Spleen (tissue), 11 donors: ENCODE measurements around the gene METTL14. TPM values are rescaled to one million over a fixed set of nuclear protein-coding genes. Genes with fewer than 3 reads are reported as not detected.
A peak's percentile ranks its signal among the peaks of the same experiment; 100 is the strongest.

Experiments used
- DNase-seq: peaks from one replicate; pipeline ENCODE4 v3.0.0-alpha.2; 2020
- H3K27ac ChIP-seq, 8 donors: fragments of 200-600 bp; sonication (generic) in 7 of 8; 1 replicate in 4 of 8; 2 replicates in 4 of 8; pipeline versions ENCODE4 v1.5.0 to v1.8.0; 2016 to 2021; ENCODE audit warnings: inconsistent platforms in 4 of 8, mild to moderate bottlenecking in 4 of 8, moderate library complexity in 1 of 8
- H3K27me3 ChIP-seq, 7 donors: fragments of 200-600 bp; sonication (generic) in 6 of 7; replicated peaks in 1 of 7; 1 replicate in 4 of 7; 2 replicates in 3 of 7; pipeline versions ENCODE4 v1.5.0 to v1.8.0; 2016 to 2021; ENCODE audit warnings: inconsistent platforms in 3 of 7, mild to moderate bottlenecking in 1 of 7
- H3K36me3 ChIP-seq, 6 donors: fragments of 200-600 bp; sonication (generic) in 5 of 6; 1 replicate in 4 of 6; 2 replicates in 2 of 6; pipeline versions ENCODE4 v1.5.0 to v1.8.0; 2016 to 2021; ENCODE audit warnings: inconsistent platforms in 2 of 6
- H3K4me1 ChIP-seq, 6 donors: fragments of 200-600 bp; sonication (generic) in 5 of 6; 1 replicate in 3 of 6; 2 replicates in 3 of 6; pipeline versions ENCODE4 v1.5.0 to v1.8.0; 2016 to 2021; ENCODE audit warnings: inconsistent platforms in 3 of 6
- H3K4me3 ChIP-seq, 8 donors: fragments of 200-600 bp; sonication (generic) in 7 of 8; 1 replicate in 4 of 8; 2 replicates in 4 of 8; pipeline versions ENCODE4 v1.5.0 to v1.8.0; 2016 to 2021; ENCODE audit warnings: inconsistent platforms in 4 of 8, mild to moderate bottlenecking in 4 of 8, moderate library complexity in 2 of 8
- H3K9me3 ChIP-seq, 8 donors: fragments of 200-600 bp; sonication (generic) in 7 of 8; 1 replicate in 4 of 8; 2 replicates in 4 of 8; pipeline versions ENCODE4 v1.5.0 to v1.8.0; 2016 to 2021; ENCODE audit warnings: inconsistent platforms in 4 of 8
- POLR2A ChIP-seq, 3 donors: fragments of 450-650 bp; IDR thresholded peaks; one replicate each; pipeline ENCODE4 v1.5.1; 2017; ENCODE audit warnings: antibody characterized with exemption in 3 of 3, mild to moderate bottlenecking in 1 of 3
- POLR2AphosphoS5 ChIP-seq, 3 donors: sonication (generic); formaldehyde crosslinking; IDR thresholded peaks; one replicate each; pipeline ENCODE4 v1.5.1; 2017; ENCODE audit warnings: antibody characterized with exemption in 3 of 3
- WGBS, 5 donors: extraction: QIAGEN DNeasy Blood & Tissue Kit in 3 of 5; methylation state at CpG; one replicate each; pipeline versions ENCODE4 v1.1.5 to v1.1.7; 2013 to 2018; 5-methylcytosine and 5-hydroxymethylcytosine counted together
- intact Hi-C: fragments of 100-400 bp; cut with DNase I; formaldehyde crosslinking; loops from one replicate; pipeline ENCODE4 v1.15.0; 2023; ENCODE audit warnings: low total_unique reads
- polyA plus RNA-seq, 3 donors: library from polyadenylated mRNA; stranded (reverse); fragments of 200-250 nt; gene quantifications; one replicate each; pipeline ENCODE4 v1.2.1, GENCODE V29; 2013
- total RNA-seq, 7 donors: library from RNA; depleted of rRNA in 3 of 7; stranded (reverse); fragments of >200 nt in 3 of 7; fragmentation: NEBNext Ultra II Directional in 4 of 7; extraction: Animal tissue kit (Norgen Biotek cat#: 25700) in 4 of 7; gene quantifications; one replicate each; pipeline versions ENCODE4 v1.1.0 to v1.2.1, GENCODE V29; 2016 to 2021
- TF ChIP-seq, protein P1 (sequence below), 11 experiments: fragments of 200-600 bp in 7 of 11; fragments of 450-650 bp in 4 of 11; sonication (generic) in 4 of 11; IDR thresholded peaks in 8 of 11; conservative IDR thresholded peaks in 3 of 11; 1 replicate in 7 of 11; 2 replicates in 4 of 11; pipeline versions ENCODE4 v1.4.0 to v1.8.0; 2016 to 2021; ENCODE audit warnings: antibody characterized with exemption in 11 of 11, inconsistent platforms in 4 of 11, mild to moderate bottlenecking in 1 of 11
- donor health status: healthy with polysubstance abuse.
- donor health status: DM: no; HTN: no; CAD: no; lungs with moderate emphysema.
- donor health status: DM: no; HTN: no; CAD: no.
- donor health status: Bipolar disorder and iron deficiency.
- donor health status: healthy.
- donor health status: DM: no; HTN: no; CAD: no.
- donor health status: DM: yes; HTN: yes; CAD: no.

The METTL14 gene
- total and polyA plus RNA-seq, 10 donors = 7.1 to 48.3 (median 35.2) TPM

DNA sequence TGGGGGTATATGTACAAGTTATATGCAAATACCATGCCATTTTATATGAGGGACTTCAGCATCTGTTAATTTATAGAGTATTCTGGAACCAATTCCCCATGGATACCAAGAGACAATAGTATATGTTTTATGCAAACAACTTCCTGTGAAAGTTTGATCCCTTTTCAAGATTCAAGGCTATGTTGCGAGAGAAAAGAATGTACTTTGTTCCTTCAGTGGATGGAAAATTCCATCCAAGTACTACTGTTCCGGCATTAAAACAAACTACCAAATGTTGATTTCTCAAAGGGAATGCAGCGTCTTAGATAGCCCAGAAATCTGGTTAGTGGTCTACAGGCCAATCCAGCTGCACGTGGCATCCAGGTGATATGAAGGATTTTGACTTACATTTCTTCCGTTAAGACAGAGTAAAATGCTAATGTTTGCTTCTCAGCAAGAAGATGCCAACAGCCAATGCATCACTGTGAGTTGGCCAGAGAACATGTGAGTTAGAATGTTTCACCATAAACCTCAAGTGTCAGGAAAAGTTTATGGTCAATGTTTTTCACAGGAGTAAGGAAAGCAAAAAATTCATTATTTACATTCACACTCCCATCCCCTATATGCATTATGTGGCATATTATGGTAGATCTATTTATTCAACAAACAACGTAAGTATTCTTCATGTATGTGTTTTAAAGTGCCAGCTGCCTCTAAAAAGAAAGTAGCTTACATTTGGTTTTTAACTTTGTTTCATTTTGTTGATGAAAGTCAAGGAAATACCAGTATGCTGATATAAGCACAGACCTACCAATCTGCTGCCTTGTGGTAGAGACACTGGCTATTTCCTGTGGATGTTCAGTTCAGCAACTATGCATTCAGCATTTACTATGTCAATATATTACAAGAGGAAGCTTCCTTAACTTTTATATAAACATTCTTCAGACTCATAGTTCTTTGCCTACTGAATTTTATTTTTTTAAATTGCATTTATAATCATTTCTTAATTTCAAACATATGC is 44.4 kb downstream of the METTL14 start:
- TF ChIP-seq POLR2AphosphoS5 (IDR thresholded peaks at IDR 0.05) (no peak), POLR2A (IDR thresholded peaks at IDR 0.05) (no peak)
- TF ChIP-seq, protein P1, sequence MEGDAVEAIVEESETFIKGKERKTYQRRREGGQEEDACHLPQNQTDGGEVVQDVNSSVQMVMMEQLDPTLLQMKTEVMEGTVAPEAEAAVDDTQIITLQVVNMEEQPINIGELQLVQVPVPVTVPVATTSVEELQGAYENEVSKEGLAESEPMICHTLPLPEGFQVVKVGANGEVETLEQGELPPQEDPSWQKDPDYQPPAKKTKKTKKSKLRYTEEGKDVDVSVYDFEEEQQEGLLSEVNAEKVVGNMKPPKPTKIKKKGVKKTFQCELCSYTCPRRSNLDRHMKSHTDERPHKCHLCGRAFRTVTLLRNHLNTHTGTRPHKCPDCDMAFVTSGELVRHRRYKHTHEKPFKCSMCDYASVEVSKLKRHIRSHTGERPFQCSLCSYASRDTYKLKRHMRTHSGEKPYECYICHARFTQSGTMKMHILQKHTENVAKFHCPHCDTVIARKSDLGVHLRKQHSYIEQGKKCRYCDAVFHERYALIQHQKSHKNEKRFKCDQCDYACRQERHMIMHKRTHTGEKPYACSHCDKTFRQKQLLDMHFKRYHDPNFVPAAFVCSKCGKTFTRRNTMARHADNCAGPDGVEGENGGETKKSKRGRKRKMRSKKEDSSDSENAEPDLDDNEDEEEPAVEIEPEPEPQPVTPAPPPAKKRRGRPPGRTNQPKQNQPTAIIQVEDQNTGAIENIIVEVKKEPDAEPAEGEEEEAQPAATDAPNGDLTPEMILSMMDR (IDR thresholded peaks at IDR 0.05 in 8 of 11, conservative IDR thresholded peaks at IDR 0.05 in 3 of 11) = no peak
- Histone ChIP-seq H3K27ac (peak overlapping the region in 3 of 8 donors; percentile 10 to 28 (median 24)), H3K27me3 (no peaks in the 10 kb centered on the region), H3K36me3 (peaks cover 0 to 100% (median 67%) of the 10 kb centered on the region in 6 donors), H3K4me1 (no peaks in the 10 kb centered on the region), H3K4me3 (no peak overlapping the region), H3K9me3 (no peaks in the 10 kb centered on the region)
- WGBS, 5 donors = 87 to 95% (median 90%) methylated on average over 6 of the region's 6 CpGs
- no peak for DNase-seq
- intact Hi-C loops = no loop called here

DNA sequence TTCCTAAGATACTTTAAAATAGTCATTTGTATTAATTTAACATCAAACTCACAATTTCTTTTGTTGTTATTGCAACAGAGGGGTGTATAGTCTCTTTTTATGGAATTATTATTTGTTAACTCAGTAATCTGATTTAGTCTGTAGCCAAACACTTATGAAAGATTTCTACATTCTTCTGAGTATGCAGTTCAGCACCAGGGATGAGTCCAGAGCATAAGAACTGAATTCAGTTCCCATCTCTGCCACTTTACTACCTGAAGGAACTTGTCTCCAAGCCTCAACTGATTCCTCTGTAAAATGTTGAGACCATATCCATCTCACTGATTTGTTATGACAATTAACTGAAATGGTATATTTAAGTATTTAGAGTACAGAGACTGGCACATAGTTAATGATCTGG is 45.5 kb downstream of the METTL14 start:
- Histone ChIP-seq H3K27ac (peak overlapping the region in 1 of 8 donors; percentile 6), H3K4me3 (no peak overlapping the region), H3K27me3 (no peaks in the 10 kb centered on the region), H3K9me3 (no peaks in the 10 kb centered on the region), H3K4me1 (no peaks in the 10 kb centered on the region), H3K36me3 (peaks cover 0 to 100% (median 61%) of the 10 kb centered on the region in 6 donors)
- no peak for DNase-seq
- intact Hi-C loops = no loop called here
- no peak for TF ChIP-seq POLR2AphosphoS5 (IDR thresholded peaks at IDR 0.05)
- TF ChIP-seq, protein P1 (IDR thresholded peaks at IDR 0.05 in 8 of 11, conservative IDR thresholded peaks at IDR 0.05 in 3 of 11) = no peak
- no peak for TF ChIP-seq POLR2A (IDR thresholded peaks at IDR 0.05)

DNA sequence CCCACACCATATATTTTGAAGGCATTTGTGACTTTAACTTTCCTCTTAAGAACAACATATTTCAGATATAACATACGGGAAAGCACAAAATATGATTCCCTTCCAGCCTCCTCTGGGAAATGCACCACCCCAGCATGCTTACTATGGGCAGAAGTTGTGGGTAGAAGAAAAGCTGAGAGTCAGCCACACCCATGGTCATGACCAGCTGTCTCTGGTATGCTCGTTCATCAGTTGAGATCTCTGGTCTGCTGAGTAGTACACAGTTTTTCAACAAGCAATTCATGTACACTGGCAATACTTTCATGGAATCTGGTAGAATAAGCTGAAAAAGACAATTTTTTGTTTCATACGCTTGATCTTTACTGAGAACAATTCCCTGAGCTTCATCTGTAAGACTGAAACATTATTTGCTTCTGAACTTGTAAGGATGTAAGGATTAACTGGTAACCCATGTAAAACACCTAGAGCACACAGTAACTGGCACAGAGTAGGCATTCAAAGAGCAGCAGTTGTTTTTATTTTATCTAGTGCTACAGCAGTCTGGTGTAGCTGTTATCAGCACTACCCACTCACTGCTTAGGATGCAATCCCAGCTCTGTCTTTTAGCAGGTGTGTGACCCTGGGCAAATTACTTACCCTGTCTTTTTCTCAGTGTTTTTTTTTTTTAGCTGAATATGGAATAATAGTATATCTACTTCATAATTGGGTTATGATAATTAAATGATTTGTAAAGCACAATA is 47.6 kb downstream of the METTL14 start:
- Histone ChIP-seq H3K27me3 (no peaks in the 10 kb centered on the region), H3K27ac (no peak overlapping the region), H3K9me3 (no peaks in the 10 kb centered on the region), H3K4me3 (no peak overlapping the region), H3K36me3 (peaks cover 0 to 100% (median 59%) of the 10 kb centered on the region in 6 donors), H3K4me1 (no peaks in the 10 kb centered on the region)
- no peak for DNase-seq
- WGBS, 5 donors = 60 to 95% (median 87%) methylated on average over 3 of the region's 3 CpGs
- intact Hi-C loops = no loop called here
- TF ChIP-seq POLR2A (IDR thresholded peaks at IDR 0.05) (no peak), POLR2AphosphoS5 (IDR thresholded peaks at IDR 0.05) (no peak)
- TF ChIP-seq, protein P1 (IDR thresholded peaks at IDR 0.05 in 8 of 11, conservative IDR thresholded peaks at IDR 0.05 in 3 of 11) = no peak
